H7 (cell line): ENCODE data around the gene SCARF2. TPM values are rescaled to one million over a fixed set of nuclear protein-coding genes. Genes with fewer than 3 reads are reported as not detected.

ENCODE experiments used
- DNase-seq: peaks from one replicate; pipeline ENCODE4 v3.0.0; 2012
- H3K27me3 ChIP-seq: 2 replicates; pipeline ENCODE4 v1.6.0; 2011; ENCODE audit warnings: mild to moderate bottlenecking, low read length; ENCODE audit not compliant: control insufficient read depth, insufficient read depth
- H3K36me3 ChIP-seq: replicated peaks from 2 replicates; pipeline ENCODE4 v1.5.1; 2011; ENCODE audit warnings: low read length; ENCODE audit not compliant: control insufficient read depth, insufficient read depth
- H3K4me3 ChIP-seq: 2 replicates; pipeline ENCODE4 v1.5.1; 2011; ENCODE audit warnings: low read depth, mild to moderate bottlenecking, control low read depth, low read length, moderate library complexity; ENCODE audit not compliant: insufficient read depth
- total RNA-seq: library from RNA; depleted of rRNA; stranded (reverse); fragments of >200 nt; shearing (Covaris generic); gene quantifications from 2 replicates; pipeline ENCODE4 v1.2.3, GENCODE V29; 2014

SCARF2 gene
- total RNA-seq, 1 experiment from 2014 or later, result 15.0 TPM

GRCh38 chr22:20438678-20439492 lies 1.3 kb upstream of the SCARF2 start:
- no peak overlapping the region; the same call in 1 of the 2 replicates for H3K4me3 ChIP-seq
- no peaks in the 10 kb centered on the region for H3K36me3 ChIP-seq
- peaks cover 35% of the 10 kb centered on the region for H3K27me3 ChIP-seq
- DNase-seq, result peak; percentile 90

GRCh38 chr22:20438427-20438677 lies 727 bp upstream of the SCARF2 start:
- H3K4me3 ChIP-seq, result peak overlapping the region; percentile 63
- H3K27me3 ChIP-seq, result peaks cover 35% of the 10 kb centered on the region
- DNase-seq, result no peak
- H3K36me3 ChIP-seq, result no peaks in the 10 kb centered on the region

- Histone ChIP-seq H3K36me3 (no peaks in the 10 kb centered on the region), H3K27me3 (peaks cover 39% of the 10 kb centered on the region), H3K4me3 (peak overlapping the region; percentile 69)
- DNase-seq, result peak; percentile 73
Measured at GRCh38 chr22:20436768-20437612, 635 bp downstream of the SCARF2 start.

GRCh38 chr22:20436307-20436767 lies 1.3 kb downstream of the SCARF2 start:
- DNase-seq, result peak; percentile 94
- H3K4me3 ChIP-seq, result peak overlapping the region; percentile 69
- H3K27me3 ChIP-seq, result peaks cover 43% of the 10 kb centered on the region
- no peaks in the 10 kb centered on the region for H3K36me3 ChIP-seq

DNA sequence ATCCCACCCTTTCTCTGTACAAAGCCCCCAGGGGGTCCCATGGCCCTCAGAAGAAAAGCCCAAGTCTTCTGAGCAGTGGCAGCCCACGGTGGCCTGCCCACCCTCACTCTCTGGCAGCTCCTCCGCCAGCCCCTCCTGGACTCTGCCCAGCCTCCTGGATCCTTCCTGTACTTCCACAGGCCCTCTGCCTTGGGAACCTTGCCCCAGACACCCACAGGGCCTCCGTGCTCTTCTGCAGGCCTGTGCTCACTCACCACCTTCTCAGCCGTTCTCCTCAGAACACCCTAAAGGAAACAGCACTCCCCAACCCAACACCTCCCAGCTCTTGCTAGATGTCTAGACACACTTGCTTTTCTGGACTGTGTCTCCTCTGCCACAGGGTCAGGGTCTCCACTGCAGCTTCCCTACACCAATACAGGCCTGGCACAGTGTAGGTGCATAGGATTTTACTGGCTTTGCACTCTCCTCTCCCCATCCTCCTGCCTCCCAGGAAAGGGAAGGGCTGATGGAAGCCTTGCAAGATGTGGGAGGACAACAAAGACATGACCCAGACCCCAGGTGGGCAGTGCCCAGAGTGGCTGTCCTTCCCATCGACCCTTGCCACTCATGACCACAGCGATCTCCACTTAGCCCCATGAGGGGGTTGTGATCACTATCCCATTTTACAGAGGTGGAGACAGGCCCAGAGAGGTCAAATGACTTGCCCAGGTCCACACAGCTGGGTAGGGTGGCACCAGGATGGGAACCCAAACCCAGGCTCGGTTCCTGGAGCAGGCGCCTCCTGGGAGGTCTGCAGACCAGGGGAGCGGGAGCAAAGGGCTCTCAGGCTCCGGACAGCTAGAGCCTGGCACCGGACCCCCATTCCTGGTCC lies 2.0 kb downstream of the SCARF2 start:
- Histone ChIP-seq H3K4me3 (peak overlapping the region; percentile 69), H3K27me3 (peaks cover 50% of the 10 kb centered on the region)
- no peak for DNase-seq

DNA sequence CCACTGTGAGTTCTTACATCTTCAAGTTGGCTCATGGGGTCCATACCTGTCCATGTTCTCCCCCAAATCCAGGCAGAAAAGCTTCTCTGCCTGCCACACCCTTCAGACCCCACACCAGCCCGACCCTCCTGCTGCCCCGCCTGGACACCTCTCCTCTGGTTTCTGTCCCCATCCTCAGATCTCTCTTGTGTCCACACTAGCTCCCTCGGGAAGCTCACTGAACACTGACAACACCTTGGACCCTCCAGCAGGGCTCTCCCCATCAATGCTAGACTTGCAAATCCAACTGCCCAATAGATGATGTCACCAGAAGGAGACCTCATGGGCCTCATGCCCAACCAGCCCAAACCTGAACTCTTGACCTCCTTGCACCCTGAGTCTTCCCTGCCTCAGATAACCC lies 2.9 kb downstream of the SCARF2 start:
- DNase-seq, result no peak
- Histone ChIP-seq H3K27me3 (peaks cover 59% of the 10 kb centered on the region), H3K4me3 (no peak overlapping the region), H3K36me3 (no peaks in the 10 kb centered on the region)

More for the DNA sequence above, 2.0 kb downstream of the SCARF2 start:
- no peaks in the 10 kb centered on the region for H3K36me3 ChIP-seq

- Histone ChIP-seq H3K36me3 (no peaks in the 10 kb centered on the region), H3K4me3 (no peak overlapping the region), H3K27me3 (peaks cover 63% of the 10 kb centered on the region)
- peak; percentile 28 for DNase-seq
Measured at GRCh38 chr22:20434264-20434751, 3.3 kb downstream of the SCARF2 start.

DNA sequence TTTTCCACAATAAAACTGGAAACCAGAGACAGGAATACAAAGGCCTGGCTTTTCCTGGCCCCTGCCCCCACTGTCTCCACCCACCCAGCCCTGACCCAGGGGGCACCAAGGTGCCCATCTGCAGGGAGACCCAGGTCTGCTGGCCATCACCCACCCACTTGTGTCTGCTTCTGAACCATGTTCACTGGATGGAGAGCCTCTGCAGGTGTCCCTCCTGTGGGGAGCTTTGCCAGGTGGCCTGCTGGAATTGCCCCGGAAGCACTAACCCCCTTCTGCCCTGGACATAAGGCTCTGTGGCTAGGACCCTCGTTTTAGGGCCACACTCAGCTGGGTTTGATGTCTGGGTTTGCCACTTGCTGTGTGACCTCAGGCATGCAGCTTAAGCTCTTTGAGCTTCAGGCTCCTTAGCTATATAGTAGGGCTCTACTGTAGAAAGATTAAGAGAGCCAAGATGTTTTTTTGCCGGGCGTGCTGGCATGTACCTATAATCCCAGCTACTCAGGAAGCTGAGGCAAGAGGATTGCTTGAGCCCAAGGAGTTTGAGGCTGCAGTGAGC lies 3.9 kb downstream of the SCARF2 start:
- DNase-seq, result peak; percentile 38
- Histone ChIP-seq H3K36me3 (no peaks in the 10 kb centered on the region), H3K27me3 (peaks cover 61% of the 10 kb centered on the region), H3K4me3 (no peak overlapping the region)

DNA sequence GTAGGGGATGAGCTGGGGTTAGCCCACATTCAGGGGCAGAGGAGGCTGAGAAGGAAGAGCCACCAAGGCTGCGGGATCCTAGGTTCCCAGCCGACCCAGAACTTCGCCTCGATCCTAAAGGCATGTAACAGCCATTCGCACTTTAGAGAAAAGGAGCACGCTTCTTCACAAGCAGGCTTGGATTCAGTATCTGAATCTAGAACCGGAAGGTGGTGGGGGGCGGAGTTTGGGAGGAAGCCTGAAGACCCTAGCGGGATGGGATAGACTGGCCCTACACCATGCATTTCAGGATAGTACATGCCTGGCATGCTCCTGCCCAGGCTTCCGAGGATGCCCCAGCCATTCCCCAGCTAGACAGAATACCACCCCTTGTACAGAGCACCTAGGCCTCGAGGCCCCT lies 4.4 kb downstream of the SCARF2 start:
- peaks cover 56% of the 10 kb centered on the region for H3K27me3 ChIP-seq
- H3K36me3 ChIP-seq, result no peaks in the 10 kb centered on the region
- peak; percentile 47 for DNase-seq
- no peak overlapping the region for H3K4me3 ChIP-seq

DNA sequence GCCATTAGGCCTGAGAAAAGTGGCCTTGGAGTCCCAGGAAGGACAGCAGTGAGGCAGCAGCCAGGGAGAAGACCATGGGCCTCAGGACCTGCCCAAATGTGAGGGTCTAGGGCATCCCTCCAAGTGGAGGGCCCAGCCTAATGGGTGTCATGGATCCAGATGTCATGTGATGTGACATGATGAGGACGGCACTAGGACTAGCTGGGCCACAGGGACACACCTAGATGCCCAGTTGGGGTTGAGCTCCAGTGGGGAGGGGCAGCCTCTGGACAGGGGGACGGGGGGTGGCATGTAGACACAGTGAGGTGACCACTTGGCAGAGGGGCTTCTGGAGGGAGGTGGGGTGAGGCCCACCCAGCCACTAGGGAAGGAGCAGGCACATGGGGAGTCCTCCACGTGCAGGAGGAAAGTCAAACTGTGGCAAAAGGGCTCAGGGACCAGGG lies 5.4 kb downstream of the SCARF2 start:
- peaks cover 50% of the 10 kb centered on the region for H3K27me3 ChIP-seq

GRCh38 chr22:20431511-20432192 lies 6.0 kb downstream of the SCARF2 start:
- Histone ChIP-seq H3K27me3 (peaks cover 44% of the 10 kb centered on the region), H3K4me3 (peak overlapping the region; percentile 36), H3K36me3 (peaks cover 6% of the 10 kb centered on the region)
- peak; percentile 91 for DNase-seq

More for the DNA sequence above, 5.4 kb downstream of the SCARF2 start:
- H3K36me3 ChIP-seq, result peaks cover 5% of the 10 kb centered on the region
- H3K4me3 ChIP-seq, result no peak overlapping the region
- DNase-seq, result peak; percentile 36

GRCh38 chr22:20430720-20431510 lies 6.7 kb downstream of the SCARF2 start:
- DNase-seq, result peak; percentile 93
- peaks cover 38% of the 10 kb centered on the region for H3K27me3 ChIP-seq
- H3K4me3 ChIP-seq, result peak overlapping the region; percentile 36
- H3K36me3 ChIP-seq, result peaks cover 6% of the 10 kb centered on the region
